GM19438 (cell line): Measurements from ENCODE around the gene SKIC8.
"Not testable (repeated sequence)": the region's sequence is repeated elsewhere in the genome, so short reads cannot be mapped to it uniquely, and the experiment has no call there.

Source experiments
- ATAC-seq: cut with Tn5 transposase; IDR thresholded peaks from one replicate; pipeline ENCODE4 v1.9.1; 2021; ENCODE audit warnings: low read depth; ENCODE audit not compliant: unreplicated experiment

SKIC8 gene

DNA sequence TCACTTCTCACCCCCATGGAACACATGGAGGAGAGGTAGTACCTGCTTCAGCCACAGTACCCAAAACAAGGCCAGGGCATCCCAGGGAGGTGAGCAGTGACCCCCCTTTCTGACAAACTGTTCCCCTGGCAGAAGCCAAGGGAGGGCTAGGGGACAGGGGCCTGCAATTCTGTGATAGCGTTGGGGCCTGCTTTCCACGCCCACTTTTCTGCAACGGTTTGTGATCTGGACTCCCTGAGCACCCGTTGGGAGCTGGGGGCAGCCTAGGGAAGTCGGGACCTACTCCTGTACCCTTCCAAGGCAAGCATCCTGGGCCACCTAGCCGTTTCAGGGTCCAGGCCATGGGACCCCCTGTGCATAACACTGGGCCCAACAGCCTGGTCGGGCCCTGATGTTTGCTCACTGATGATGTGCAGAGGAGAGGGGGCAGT lies 36.0 kb downstream of the SKIC8 start:
- ATAC-seq: no peak

DNA sequence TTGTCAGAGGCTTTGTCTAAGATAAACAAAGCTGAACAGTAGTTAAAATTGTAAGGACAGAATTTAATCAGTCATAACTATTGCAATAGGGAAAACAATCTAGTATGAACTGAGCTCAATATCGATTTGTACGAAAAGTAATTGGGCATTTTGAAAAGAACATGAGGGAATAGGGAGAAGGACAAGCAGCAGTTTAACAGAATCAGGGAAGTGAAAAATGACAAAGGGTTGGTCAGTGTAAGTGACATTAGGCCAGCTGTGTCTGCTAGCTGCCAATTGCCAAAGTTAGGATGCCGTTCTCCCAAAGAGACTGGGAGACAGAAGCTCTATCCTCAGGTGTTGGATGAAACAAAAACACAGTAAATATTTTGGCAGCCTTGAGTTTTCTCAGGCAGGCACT lies 38.3 kb downstream of the SKIC8 start:
- ATAC-seq: no peak

GRCh38 chr15:78260489-78260888 lies 38.9 kb downstream of the SKIC8 start:
- ATAC-seq: no peak

GRCh38 chr15:78259232-78259631 lies 40.2 kb downstream of the SKIC8 start:
- ATAC-seq: no peak

GRCh38 chr15:78257681-78258080 lies 41.7 kb downstream of the SKIC8 start:
- no peak for ATAC-seq

DNA sequence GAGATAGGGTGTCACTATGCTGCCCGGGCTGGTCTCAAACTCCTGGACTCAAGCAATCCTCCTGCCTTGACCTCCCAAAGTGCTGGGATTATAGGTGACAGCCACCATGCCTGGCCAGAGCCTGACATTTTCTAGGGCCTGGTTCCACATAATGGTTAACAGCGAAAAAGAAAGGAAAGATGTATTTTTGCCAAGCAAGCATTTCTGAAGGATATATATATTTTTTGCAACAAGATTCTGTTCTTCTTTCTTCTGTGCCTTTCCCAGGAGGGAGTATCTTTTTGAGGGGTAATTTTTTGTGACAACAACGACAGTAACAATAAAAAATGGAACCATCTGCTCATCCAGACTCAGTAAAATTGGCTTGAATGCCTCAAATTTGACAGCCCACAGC lies 43.4 kb downstream of the SKIC8 start:
- ATAC-seq: no peak

GRCh38 chr15:78255421-78256043 lies 43.9 kb downstream of the SKIC8 start:
- no peak for ATAC-seq

GRCh38 chr15:78251136-78251535 lies 48.3 kb downstream of the SKIC8 start:
- ATAC-seq: no peak

GRCh38 chr15:78249131-78249530 lies 50.3 kb downstream of the SKIC8 start:
- no peak for ATAC-seq

DNA sequence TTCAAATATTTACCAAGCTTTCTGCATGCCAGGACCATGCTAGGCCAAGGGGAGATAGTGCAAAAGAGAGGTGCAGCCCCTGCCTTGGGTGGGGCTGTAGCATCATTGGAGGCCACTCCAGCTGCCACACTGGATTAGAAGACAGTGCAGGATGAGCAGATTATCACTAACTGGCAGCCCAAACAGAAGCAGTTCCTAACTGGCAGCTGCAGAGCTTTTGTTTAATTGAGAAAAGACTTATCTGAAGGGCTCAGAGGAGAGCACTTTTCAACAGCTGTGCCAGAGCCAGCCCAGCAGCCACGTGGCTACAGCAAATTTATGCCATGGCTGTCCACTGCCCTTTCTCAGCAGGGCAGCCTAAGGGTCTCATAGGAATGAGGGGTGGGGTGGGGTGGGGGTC lies 51.5 kb downstream of the SKIC8 start:
- ATAC-seq: no peak

DNA sequence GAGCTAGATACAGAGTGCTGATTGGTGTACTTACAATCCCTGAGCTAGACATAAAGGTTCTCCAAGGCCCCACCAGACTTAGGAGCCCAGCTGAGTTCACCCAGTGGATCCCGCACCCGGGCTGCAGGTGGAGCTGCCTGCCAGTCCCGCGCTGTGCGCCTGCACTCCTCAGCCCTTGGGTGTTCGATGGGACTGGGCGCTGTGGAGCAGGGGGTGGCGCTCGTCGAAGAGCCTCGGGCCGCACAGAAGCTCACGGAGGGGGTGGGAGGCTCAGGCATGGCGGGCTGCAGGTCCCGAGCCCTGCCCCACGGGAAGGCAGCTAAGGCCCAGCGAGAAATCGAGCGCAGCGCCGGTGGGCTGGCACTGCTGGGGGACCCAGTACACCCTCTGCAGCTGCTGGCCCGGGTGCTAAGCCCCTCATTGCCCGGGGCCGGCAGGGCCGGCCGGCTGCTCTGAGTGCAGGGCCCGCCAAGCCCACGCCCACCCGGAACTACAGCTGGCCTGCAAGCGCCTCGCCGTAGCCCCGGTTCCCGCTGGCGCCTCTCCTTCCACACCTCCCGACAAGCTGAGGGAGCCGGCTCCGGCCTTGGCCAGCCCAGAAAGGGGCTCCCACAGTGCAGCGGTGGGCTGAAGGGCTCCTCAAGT lies 53.3 kb downstream of the SKIC8 start:
- ATAC-seq: not testable (repeated sequence)

- not testable (repeated sequence) for ATAC-seq
Measured at GRCh38 chr15:78245392-78245791, 54.0 kb downstream of the SKIC8 start.

GRCh38 chr15:78244893-78245292 lies 54.5 kb downstream of the SKIC8 start:
- ATAC-seq: no peak

DNA sequence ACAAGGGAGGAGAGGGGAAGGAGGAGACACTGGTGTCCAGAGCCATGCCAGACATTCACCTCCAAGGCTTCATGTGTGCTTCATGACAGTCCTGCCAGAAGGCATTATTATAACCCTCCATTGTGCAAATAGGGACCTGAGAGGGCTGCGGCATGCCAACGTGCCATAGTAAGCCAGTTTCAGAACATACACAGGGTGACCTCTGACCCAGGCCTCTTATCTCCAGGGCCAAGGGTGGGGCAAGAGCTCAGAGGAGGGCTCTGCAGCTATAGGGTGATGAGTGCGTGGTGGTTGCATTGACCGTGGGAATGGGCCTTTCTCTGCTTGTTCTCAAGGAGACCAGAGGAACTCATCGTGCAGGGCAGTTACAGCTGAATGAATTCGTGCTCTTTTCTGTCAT lies 55.3 kb downstream of the SKIC8 start:
- no peak for ATAC-seq

DNA sequence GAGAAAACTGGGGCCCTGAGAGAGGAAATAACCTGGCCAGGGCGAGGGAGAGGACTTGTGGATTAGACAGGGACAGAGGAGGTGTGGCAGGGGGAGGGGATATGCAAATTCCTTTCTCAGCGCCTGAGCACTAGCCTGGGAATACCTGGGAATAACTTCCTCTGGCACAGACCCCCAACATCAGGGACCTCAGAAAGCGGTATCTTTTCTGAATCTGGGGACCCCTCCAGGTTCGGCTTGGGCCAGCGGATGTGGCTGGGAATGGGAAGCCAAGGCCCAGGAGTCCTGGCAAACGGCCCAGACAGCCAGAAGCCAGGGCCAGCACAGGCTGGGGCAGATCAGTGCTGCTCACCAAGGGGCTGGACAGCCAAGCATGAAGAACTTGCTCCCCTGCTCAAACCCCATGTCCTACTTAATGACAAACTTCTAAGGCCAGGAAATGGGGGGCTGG lies 55.9 kb downstream of the SKIC8 start:
- ATAC-seq: no peak

- ATAC-seq: no peak
Measured at GRCh38 chr15:78243058-78243457, 56.4 kb downstream of the SKIC8 start.

GRCh38 chr15:78242128-78242527 lies 57.3 kb downstream of the SKIC8 start:
- no peak for ATAC-seq

- no peak for ATAC-seq
Measured at GRCh38 chr15:78241017-78241416, 58.4 kb downstream of the SKIC8 start.

- ATAC-seq: no peak
Measured at GRCh38 chr15:78239811-78240210, 59.6 kb downstream of the SKIC8 start.

GRCh38 chr15:78237146-78237545 lies 62.3 kb downstream of the SKIC8 start:
- ATAC-seq: no peak

DNA sequence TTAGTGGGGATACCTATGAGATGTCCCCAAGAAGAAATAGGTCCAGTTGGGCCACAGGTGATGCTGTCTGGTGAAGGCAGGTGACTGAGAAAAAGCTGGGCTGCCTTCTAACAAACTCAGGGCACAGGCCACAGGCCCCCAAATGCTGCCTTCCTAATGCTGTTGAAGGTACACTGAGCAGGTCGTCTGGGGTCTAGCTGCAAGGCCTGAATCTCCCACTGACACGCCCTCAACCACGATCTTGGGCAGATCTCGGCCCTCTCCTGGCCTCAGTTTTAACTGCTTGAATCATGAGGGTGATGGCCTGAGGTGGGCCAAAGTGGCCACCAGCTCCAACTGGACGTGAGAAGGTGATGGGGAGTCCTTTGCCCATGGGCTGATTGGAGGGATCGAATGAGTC lies 62.9 kb downstream of the SKIC8 start:
- no peak for ATAC-seq

- ATAC-seq: no peak
Measured at GRCh38 chr15:78234515-78235040, 64.8 kb downstream of the SKIC8 start, which contains the start of gene ACSBG1. Gene ACSBG1 (minus strand): TSS chr15:78234565. CDS start chr15:78234501, 64 bp downstream.
